Left lung (tissue), 10 donors: ENCODE data around the gene METTL13. TPM values are rescaled to one million over a fixed set of nuclear protein-coding genes. Genes with fewer than 3 reads are reported as not detected.
"Not testable (repeated sequence)": the region's sequence is repeated elsewhere in the genome, so short reads cannot be mapped to it uniquely, and the experiment has no call there.

Experiments
- ATAC-seq: fragments of 200-7000 bp; cut with Tn5 transposase; one replicate; pipeline ENCODE4 v1.9.1; 2020; ENCODE audit warnings: moderate library complexity
- DNase-seq, 4 donors: peaks; one replicate each; pipeline ENCODE4 v3.0.0-alpha.2; 2013 to 2020
- H3K27ac ChIP-seq, 2 donors: fragments of 200-600 bp; sonication (generic) in 1 of 2; one replicate each; pipeline versions ENCODE4 v1.5.0 to v1.8.0; 2020 to 2021
- H3K27me3 ChIP-seq, 2 donors: fragments of 200-600 bp; sonication (generic) in 1 of 2; one replicate each; pipeline versions ENCODE4 v1.5.0 to v1.8.0; 2020 to 2021
- H3K36me3 ChIP-seq, 2 donors: fragments of 200-600 bp; sonication (generic) in 1 of 2; one replicate each; pipeline versions ENCODE4 v1.5.0 to v1.8.0; 2020 to 2021
- H3K4me1 ChIP-seq, 2 donors: fragments of 200-600 bp; one replicate each; pipeline ENCODE4 v1.8.0; 2021
- H3K4me3 ChIP-seq, 2 donors: fragments of 200-600 bp; sonication (generic) in 1 of 2; one replicate each; pipeline versions ENCODE4 v1.5.0 to v1.8.0; 2020 to 2021; ENCODE audit warnings: mild to moderate bottlenecking in 1 of 2
- H3K9me3 ChIP-seq, 2 donors: fragments of 200-600 bp; sonication (generic) in 1 of 2; one replicate each; pipeline versions ENCODE4 v1.5.0 to v1.8.0; 2020 to 2021
- intact Hi-C, 2 donors: fragments of 100-400 bp; cut with DNase I; formaldehyde crosslinking; loops; one replicate each; pipeline versions ENCODE4 v1.11.2 to v1.14.2; 2022
- polyA plus RNA-seq, 6 donors: library from polyadenylated mRNA; unstranded; fragments of 120-200 nt; gene quantifications; one replicate each; pipeline ENCODE4 v1.2.1, GENCODE V29; 2013; ENCODE audit not compliant: insufficient read length in 6 of 6
- total RNA-seq, 2 donors: library from RNA; stranded (reverse); fragmentation: NEBNext Ultra II Directional; extraction: Animal tissue kit (Norgen Biotek cat#: 25700); gene quantifications; one replicate each; pipeline ENCODE4 v1.2.1, GENCODE V29; 2021
- TF ChIP-seq, protein P1 (sequence below), 2 donors: fragments of 200-600 bp; sonication (generic) in 1 of 2; IDR thresholded peaks; one replicate each; pipeline versions ENCODE4 v1.5.0 to v1.8.0; 2021; ENCODE audit warnings: antibody characterized with exemption in 2 of 2
- donor health status: DM: no; HTN: yes; CAD: no.
- donor health status: DM: no; HTN: no; CAD: no.

Gene METTL13
- total and polyA plus RNA-seq, 8 donors, result 25.1 to 39.5 (median 34.8) TPM

DNA sequence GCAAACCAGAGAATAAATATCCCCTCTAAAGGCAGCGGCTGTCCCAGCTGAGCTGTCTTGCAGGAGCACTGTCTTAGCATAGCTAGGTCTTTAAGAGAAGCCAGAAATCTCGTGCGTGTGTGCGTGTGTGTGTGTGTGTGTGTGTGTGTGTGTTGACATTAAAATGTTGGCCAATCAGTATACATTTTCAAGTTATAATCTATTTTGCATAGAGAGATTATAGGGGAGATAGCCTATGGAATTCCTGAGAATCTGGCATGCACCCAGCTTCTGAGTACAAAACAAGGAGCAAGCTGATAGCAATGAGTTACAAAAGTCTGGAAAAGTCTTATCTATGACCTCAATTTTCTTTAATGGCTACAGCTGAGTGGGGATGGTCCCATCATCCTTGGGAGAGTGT lies 17.7 kb downstream of the METTL13 start:
- no peaks in the 10 kb centered on the region for H3K9me3 ChIP-seq
- TF ChIP-seq, protein P1, sequence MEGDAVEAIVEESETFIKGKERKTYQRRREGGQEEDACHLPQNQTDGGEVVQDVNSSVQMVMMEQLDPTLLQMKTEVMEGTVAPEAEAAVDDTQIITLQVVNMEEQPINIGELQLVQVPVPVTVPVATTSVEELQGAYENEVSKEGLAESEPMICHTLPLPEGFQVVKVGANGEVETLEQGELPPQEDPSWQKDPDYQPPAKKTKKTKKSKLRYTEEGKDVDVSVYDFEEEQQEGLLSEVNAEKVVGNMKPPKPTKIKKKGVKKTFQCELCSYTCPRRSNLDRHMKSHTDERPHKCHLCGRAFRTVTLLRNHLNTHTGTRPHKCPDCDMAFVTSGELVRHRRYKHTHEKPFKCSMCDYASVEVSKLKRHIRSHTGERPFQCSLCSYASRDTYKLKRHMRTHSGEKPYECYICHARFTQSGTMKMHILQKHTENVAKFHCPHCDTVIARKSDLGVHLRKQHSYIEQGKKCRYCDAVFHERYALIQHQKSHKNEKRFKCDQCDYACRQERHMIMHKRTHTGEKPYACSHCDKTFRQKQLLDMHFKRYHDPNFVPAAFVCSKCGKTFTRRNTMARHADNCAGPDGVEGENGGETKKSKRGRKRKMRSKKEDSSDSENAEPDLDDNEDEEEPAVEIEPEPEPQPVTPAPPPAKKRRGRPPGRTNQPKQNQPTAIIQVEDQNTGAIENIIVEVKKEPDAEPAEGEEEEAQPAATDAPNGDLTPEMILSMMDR (IDR thresholded peaks at IDR 0.05), result no peak
- peaks cover 0 to 47% of the 10 kb centered on the region in 2 donors for H3K36me3 ChIP-seq
- no peaks in the 10 kb centered on the region for H3K27me3 ChIP-seq
- peak; percentile 13 for ATAC-seq
- peak in 2 of 4 donors; percentile 39 to 66 for DNase-seq
- H3K4me1 ChIP-seq, result peaks cover 0 to 10% of the 10 kb centered on the region in 2 donors
- intact Hi-C loops, result loop anchor here in 1 of 2 donors (10.0 kb wide), 1 partner anchor 186 kb away; no protein-coding TSS in a partner anchor
- no peak overlapping the region for H3K27ac ChIP-seq
- H3K4me3 ChIP-seq, result no peak overlapping the region

DNA sequence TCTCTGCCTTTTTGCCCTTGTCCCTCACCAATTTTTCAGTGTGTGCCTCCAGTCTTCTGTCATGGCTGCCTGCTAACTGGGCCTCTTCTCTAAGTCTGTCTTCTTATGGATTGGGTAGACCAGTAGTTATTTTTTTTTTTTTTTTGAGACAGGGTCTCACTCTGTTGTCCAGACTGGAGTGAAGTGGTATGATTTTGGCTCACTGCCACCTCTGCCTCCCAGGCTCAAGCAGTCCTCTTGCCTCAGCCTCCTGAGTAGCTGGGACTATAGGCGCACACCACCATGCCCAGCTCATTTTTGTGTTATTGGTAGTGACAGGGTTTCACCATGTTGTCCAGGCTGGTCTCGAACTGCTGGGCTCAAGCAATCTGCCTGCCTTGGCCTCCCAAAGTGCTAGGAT lies 18.2 kb downstream of the METTL13 start:
- H3K4me1 ChIP-seq, result peaks cover 0 to 10% of the 10 kb centered on the region in 2 donors
- H3K36me3 ChIP-seq, result peaks cover 0 to 42% of the 10 kb centered on the region in 2 donors
- not testable (repeated sequence) for DNase-seq, ATAC-seq, H3K27ac ChIP-seq, H3K27me3 ChIP-seq, H3K9me3 ChIP-seq, H3K4me3 ChIP-seq
- intact Hi-C loops, result loop anchor here (5.0 to 10.0 kb wide), 2 partner anchors 183 to 185 kb away; no protein-coding TSS in a partner anchor

DNA sequence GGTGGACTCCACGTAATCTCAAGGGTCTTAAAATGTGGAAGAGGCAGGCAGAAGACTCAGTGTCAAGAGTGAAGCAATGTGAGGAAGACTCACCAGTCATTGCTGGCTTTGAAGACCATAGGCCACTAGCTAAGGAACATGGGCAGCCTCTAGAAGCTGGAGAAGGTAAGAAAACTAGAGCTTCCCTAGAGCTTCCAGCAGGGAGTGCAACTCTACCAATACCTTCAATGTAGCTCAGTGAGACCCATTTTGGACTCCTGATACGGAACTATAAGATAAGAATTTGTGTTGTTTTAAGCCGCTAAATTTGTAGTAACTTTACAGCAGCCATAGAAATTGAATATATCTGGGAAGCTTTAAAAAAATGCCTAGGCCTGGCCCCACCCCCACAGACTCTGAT lies 18.9 kb downstream of the METTL13 start:
- no peak for DNase-seq
- H3K4me3 ChIP-seq, result no peak overlapping the region
- H3K27ac ChIP-seq, result no peak overlapping the region
- H3K27me3 ChIP-seq, result no peaks in the 10 kb centered on the region
- no peaks in the 10 kb centered on the region for H3K9me3 ChIP-seq
- peaks cover 0 to 35% of the 10 kb centered on the region in 2 donors for H3K36me3 ChIP-seq
- ATAC-seq, result no peak
- TF ChIP-seq, protein P1 (IDR thresholded peaks at IDR 0.05), result no peak
- H3K4me1 ChIP-seq, result peaks cover 0 to 10% of the 10 kb centered on the region in 2 donors
- intact Hi-C loops, result loop anchor here in 1 of 2 donors (5.0 kb wide), 1 partner anchor 182 kb away; no protein-coding TSS in a partner anchor

DNA sequence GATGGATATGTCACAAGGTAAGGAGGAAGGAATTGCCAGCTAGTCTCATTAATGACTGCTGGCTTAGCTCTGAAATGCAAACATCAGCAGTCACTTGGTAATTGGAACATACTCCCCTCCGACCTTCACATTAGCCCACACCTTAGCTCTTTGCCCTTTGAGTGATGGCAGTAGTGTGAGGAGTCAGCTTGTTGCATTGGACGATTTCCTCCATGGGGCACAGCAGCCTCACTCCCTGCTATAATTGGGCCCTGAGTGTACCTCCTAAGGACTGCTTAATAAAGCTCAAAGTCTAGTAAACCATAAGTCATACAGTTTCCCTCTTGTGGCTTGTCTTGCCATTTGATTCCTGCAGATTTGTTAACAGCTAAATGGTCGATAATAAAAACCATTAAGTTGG lies 19.4 kb downstream of the METTL13 start:
- ATAC-seq (no peak), DNase-seq (no peak)
- H3K36me3 ChIP-seq, result peaks cover 0 to 30% of the 10 kb centered on the region in 2 donors
- intact Hi-C loops, result loop anchor here in 1 of 2 donors (5.0 kb wide), 1 partner anchor 181 kb away; no protein-coding TSS in a partner anchor
- H3K4me1 ChIP-seq, result peaks cover 0 to 13% of the 10 kb centered on the region in 2 donors
- no peak overlapping the region for H3K4me3 ChIP-seq
- no peaks in the 10 kb centered on the region for H3K9me3 ChIP-seq
- TF ChIP-seq, protein P1 (IDR thresholded peaks at IDR 0.05), result no peak
- no peak overlapping the region for H3K27ac ChIP-seq
- H3K27me3 ChIP-seq, result no peaks in the 10 kb centered on the region

DNA sequence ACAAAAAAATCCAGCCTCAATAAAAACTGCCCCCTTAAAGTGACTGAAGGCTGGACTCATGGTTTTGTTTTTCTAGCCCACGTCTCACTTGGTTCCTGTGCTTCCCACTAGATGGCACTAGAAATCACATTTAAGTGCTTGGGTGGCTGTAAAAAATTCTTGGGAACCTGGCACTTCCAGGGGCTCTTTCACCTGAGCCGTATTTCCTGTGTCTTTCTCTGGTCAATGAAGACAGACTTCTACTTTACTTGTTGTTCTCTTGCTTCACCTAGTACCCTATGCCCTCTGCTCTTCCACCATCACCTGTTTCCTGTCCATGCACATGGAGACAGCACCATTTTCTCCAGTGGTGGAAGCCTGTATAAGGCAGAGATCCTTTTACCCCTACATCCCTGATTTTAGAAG lies 20.0 kb downstream of the METTL13 start:
- peak in 1 of 4 donors; percentile 51 for DNase-seq
- H3K27ac ChIP-seq, result no peak overlapping the region
- peak; percentile 79 for ATAC-seq

More for the DNA sequence above, 20.0 kb downstream of the METTL13 start:
- intact Hi-C loops, result loop anchor here in 1 of 2 donors (5.0 kb wide), 1 partner anchor 181 kb away; no protein-coding TSS in a partner anchor
- Histone ChIP-seq H3K9me3 (no peaks in the 10 kb centered on the region), H3K4me3 (no peak overlapping the region), H3K4me1 (peaks cover 0 to 19% of the 10 kb centered on the region in 2 donors), H3K27me3 (no peaks in the 10 kb centered on the region), H3K36me3 (peaks cover 0 to 24% of the 10 kb centered on the region in 2 donors)
- TF ChIP-seq, protein P1 (IDR thresholded peaks at IDR 0.05), result peak; percentile 60 to 77
